Urinary bladder (tissue), 4 donors: ENCODE measurements around the gene GRAMD4. TPM values are rescaled to one million over a fixed set of nuclear protein-coding genes. Genes with fewer than 3 reads are reported as not detected.

Experiments used
- DNase-seq: peaks from one replicate; pipeline ENCODE4 v3.0.0-alpha.2; 2015; ENCODE audit errors: extremely low spot score
- H3K27ac ChIP-seq: one replicate; pipeline ENCODE4 v1.5.1; 2013; ENCODE audit warnings: low read depth, mild to moderate bottlenecking, moderate library complexity
- H3K36me3 ChIP-seq: one replicate; pipeline ENCODE4 v1.6.1; 2013; ENCODE audit warnings: mild to moderate bottlenecking, moderate library complexity; ENCODE audit not compliant: insufficient read depth
- H3K4me1 ChIP-seq: one replicate; pipeline ENCODE4 v1.6.1; 2013; ENCODE audit warnings: mild to moderate bottlenecking, moderate library complexity; ENCODE audit not compliant: insufficient read depth
- H3K4me3 ChIP-seq: one replicate; pipeline ENCODE4 v1.5.1; 2013; ENCODE audit warnings: low read depth, low read length
- WGBS: extraction: QIAGEN DNeasy Blood & Tissue Kit; methylation state at CpG from one replicate; pipeline ENCODE4 v1.1.7; 2013; 5-methylcytosine and 5-hydroxymethylcytosine counted together
- polyA plus RNA-seq: library from polyadenylated mRNA; stranded (reverse); fragments of 200-250 nt; gene quantifications from one replicate; pipeline ENCODE4 v1.2.3, GENCODE V29; 2013
- total RNA-seq: library from RNA; depleted of rRNA; stranded (reverse); fragments of >200 nt; gene quantifications from one replicate; pipeline ENCODE4 v1.2.3, GENCODE V29; 2014
- donor health status: healthy with polysubstance abuse.
- donor health status: healthy.

GRAMD4 gene, protein sequence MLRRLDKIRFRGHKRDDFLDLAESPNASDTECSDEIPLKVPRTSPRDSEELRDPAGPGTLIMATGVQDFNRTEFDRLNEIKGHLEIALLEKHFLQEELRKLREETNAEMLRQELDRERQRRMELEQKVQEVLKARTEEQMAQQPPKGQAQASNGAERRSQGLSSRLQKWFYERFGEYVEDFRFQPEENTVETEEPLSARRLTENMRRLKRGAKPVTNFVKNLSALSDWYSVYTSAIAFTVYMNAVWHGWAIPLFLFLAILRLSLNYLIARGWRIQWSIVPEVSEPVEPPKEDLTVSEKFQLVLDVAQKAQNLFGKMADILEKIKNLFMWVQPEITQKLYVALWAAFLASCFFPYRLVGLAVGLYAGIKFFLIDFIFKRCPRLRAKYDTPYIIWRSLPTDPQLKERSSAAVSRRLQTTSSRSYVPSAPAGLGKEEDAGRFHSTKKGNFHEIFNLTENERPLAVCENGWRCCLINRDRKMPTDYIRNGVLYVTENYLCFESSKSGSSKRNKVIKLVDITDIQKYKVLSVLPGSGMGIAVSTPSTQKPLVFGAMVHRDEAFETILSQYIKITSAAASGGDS
- total RNA-seq = 10.9 TPM
- 13.1 TPM for polyA plus RNA-seq

DNA sequence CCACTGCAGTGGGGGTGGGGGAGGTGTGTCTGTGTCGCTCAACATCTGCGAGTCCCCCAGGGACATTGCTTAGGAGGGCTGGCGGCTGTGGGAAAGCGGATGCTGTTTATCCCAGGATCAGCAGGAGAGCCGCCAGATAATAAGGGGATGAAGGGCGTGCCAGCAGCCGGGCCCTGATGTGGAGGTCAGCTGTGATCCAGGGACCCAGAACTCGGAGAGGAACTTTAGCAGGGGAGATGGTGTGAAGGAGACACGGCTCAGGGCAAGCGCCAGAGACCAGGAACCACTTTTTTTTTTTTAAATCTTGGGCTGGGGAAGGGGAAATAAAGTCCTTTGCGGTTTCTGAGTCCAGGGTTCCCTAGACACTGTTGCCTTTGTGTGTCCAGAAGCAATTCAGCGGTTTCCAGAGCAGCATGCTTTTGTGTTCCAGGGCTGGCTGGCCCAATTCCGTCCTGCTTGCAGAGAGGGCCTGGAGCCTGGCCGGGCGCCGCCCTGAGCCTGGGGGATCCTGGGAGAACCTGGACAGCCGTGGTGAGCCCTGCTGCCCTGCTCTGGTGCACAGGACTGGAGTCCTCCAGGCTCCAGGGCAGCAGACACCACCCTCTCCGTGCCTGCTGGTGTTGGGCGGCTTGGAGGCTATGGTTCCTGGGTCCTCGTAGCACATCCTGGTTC, at the start of gene GRAMD4:
TSS of gene GRAMD4 (plus strand) at position 557 of the 672 bp plus-strand sequence. CDS start 6,414 bp downstream, outside the sequence.
- Histone ChIP-seq H3K4me1 (no peaks in the 10 kb centered on the region), H3K36me3 (no peaks in the 10 kb centered on the region), H3K27ac (peak within 1 kb of the TSS; percentile 64), H3K4me3 (no peak within 1 kb of the TSS)
- no peak for DNase-seq
- 40% methylated on average over 20 of the region's 20 CpGs for WGBS

DNA sequence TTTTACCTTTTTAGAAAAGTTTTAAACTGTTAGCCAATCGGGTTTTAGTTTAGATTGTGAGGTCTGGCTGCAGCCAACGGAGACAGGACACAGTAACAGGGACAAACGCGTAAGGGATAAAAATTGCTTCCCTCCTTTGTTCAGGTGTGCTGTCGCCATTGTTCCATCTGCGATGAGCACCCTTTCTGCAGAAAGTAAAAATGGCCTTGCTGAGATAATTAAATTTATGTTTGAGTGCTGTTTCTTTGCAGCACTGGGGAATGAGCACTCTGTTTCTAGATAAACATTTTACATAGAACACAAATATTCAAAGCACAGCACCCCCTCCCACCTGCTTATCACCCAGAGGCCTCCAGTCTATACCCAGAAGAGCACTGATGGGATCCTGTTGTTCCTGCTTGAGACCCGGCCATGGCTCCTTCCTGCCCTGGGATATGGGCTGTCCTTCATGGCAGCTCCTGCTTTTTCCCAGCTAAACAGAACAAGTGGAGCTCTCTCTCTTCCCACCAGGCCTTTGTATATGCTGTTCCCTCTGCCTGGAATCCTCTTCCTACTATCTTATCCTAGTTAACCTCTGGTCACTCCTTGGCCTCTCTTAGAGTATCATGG, 48.4 kb upstream of the GRAMD4 start:
- Histone ChIP-seq H3K36me3 (no peaks in the 10 kb centered on the region), H3K27ac (no peak overlapping the region), H3K4me3 (no peak overlapping the region), H3K4me1 (no peaks in the 10 kb centered on the region)
- DNase-seq = no peak
- 94% methylated on average over 7 of the region's 7 CpGs for WGBS

DNA sequence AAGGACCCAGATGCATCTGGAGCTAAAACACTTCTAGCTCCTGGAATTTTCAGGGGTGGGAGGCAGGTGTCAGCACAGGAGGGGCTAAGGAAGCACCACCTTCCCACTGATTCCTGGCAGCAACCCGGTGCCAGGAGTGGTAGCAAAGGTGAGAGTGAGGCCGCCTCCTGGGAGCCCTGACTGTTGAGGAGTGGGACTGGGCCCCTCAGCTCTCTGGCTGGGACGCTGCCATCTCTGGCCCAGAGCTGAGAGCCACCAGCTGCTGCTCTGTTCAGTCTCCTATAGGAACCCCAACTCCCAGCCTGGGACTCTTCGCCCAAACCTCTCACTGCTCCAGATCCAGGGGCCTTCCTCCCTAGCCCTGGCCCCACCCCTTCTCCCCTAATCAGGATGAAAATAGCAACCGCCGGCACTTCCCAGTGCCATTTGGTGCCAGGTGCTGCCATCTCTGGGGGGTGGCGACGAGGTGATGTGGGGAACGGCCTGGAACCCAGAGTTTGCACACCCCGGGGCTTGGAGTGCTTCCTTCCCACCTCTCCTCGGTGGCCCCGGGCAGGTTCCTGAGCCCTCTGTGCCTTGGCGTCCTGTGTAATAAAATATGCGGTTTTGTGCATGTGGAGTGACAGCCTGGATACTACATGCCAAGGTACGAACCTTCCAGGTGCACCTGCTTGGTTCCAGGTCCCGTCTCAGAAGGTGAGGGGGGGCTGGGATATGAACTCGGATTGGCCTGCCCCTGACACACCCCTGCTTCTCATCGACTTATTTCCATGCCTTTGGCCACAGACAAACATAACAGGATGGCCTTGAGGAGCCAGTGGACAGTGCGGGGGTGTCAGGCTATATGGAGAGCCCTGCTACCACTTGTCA, 47.0 kb upstream of the GRAMD4 start:
- WGBS = 86% methylated on average over 19 of the region's 19 CpGs
- Histone ChIP-seq H3K4me3 (no peak overlapping the region), H3K4me1 (no peaks in the 10 kb centered on the region), H3K36me3 (no peaks in the 10 kb centered on the region), H3K27ac (no peak overlapping the region)
- no peak for DNase-seq

DNA sequence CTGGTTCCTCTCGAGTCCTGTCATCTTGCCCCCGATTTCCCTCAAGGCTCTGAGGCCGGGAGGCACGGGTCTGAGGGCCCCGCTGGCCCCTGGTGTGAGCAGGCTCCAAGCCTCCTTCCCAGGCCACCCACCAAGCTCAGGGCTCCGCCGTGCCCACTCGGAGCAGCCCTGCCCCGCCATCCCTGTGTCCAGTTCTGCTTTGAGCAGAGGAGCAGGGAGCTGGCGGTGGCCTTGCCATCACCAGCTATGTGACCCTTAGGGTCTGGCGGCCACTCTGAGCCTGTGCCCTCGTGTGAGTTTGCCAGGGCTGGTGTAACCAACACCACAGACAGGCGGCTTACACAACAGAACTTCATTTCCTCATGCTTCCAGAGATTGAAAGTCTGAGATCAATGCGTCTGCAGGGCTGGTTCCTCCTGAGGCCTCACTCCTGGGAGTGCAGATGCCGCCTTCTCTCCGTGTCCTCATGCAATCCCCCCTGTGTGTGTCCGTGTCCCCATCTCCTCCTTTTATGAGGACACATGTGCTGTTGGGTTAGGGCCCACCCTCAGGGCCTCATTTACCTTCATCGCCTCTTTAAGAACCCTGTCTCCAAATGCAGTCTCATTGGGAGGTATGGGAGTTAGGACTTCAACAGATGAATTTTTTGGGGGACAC, 46.3 kb upstream of the GRAMD4 start:
- no peak for DNase-seq
- no peak overlapping the region for H3K4me3 ChIP-seq
- H3K36me3 ChIP-seq = no peaks in the 10 kb centered on the region
- H3K4me1 ChIP-seq = no peaks in the 10 kb centered on the region
- H3K27ac ChIP-seq = no peak overlapping the region
- 83% methylated on average over 18 of the region's 18 CpGs for whole genome bisulfite sequencing

DNA sequence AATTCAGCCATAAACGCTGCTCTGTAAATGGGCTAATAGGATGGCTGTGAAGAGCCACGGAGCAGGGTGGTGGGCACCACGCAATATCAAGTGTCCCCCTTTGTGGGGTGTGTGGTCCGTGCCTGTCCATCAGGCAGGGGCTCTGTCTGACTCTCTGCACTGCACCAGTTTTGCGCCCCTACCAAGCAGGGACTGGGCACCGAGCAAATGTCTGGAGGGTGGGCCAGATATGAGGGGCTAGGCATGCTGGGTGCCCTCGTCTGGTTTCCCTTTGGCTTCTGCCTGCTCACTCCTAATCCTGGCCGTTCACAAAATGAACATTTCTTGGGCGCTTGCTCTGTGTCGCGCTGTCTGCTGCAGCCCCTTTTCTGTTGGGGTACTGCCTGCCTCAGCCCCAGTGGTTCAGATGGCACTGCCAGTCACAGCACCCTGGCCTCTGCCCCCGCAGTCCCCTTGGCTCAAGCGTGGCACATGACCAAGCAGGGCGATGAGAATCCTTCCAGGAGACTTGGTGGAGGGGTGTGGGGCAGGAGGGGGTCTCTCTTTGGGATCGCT, 45.7 kb upstream of the GRAMD4 start:
- no peak overlapping the region for H3K27ac ChIP-seq
- 91% methylated on average over 15 of the region's 15 CpGs for WGBS
- no peaks in the 10 kb centered on the region for H3K36me3 ChIP-seq
- DNase-seq = no peak
- H3K4me1 ChIP-seq = no peaks in the 10 kb centered on the region
- H3K4me3 ChIP-seq = no peak overlapping the region

DNA sequence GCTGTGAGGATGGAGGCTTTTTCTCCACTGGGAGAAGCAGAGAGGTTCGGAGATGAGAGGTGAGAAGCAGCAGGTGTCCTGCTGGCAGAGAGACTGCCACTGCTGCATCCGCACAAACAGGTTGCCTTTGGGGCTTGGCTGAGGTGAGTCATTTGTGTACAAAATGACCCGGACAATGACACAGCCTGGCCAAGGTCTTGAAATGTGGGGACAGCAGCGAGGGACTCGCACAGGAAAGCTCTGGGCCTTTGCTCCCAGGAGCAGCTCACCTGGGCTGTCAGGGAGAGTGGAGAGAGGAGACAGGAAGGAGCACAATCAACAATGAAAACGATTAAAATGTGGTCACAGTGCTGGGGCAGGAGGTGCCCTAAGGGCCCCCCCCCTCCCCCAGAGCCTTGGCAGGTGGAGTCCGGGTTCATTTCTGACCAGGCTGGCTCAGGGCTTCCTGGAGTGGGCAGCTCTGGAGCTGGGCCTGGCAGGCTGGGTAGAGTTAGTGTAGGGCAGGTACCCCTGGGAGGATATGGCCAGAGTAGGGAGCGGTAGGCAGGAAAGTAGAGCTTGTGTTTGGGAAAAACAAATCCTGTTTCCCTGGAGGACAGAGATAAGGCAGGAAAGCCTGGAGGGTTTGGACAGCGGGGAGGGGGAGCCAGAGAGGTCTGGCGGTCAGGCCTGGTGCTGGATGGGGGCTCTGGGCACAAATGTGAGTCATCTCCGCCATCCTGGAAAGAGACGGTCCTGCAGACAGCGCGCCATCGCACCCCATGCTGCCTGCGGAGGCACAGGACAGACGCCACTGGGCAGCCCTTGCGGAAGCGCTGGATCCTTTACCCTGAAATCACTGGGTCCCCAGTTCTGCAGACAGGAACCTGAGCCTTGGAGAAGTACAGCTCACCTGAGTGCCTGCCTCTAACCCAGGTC, 44.9 kb upstream of the GRAMD4 start:
- H3K27ac ChIP-seq = no peak overlapping the region
- 67% methylated on average over 19 of the region's 19 CpGs for WGBS
- no peaks in the 10 kb centered on the region for H3K4me1 ChIP-seq
- H3K4me3 ChIP-seq = no peak overlapping the region
- no peaks in the 10 kb centered on the region for H3K36me3 ChIP-seq
- no peak for DNase-seq

DNA sequence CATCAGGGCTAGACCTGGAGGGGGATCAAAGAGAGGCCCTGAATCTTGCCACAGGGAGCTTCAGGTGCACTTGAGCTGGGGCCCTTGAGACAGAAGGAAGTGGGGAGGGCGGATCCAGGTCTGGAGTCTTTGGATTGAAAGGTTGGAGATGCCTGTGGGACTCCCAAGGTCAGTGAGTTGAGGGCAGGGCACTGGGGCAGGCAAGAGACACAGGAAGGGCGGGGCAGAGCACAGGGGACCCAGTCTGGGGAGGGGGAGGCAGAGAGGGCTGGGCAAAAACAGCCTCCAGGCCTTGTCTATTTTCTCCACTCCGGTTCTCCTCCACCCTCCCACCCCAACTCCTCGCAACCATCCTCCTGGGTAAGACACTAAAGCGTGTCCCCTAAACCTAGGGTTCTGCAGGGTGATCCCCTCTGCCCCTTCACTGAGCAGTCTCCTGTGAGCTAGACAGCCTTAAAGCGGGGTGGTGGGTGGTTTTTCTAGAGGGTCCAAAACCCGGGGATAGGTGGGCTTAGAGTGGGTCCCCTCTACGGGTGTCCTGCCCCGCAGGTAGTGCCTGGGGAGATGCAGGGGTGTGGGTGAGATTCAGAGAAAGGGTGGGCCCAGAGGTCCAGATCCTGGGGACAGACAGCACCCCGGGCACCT, 44.2 kb upstream of the GRAMD4 start:
- no peaks in the 10 kb centered on the region for H3K4me1 ChIP-seq
- no peak for DNase-seq
- no peak overlapping the region for H3K27ac ChIP-seq
- H3K36me3 ChIP-seq = no peaks in the 10 kb centered on the region
- peak overlapping the region; percentile 79 for H3K4me3 ChIP-seq
- 51% methylated on average over 10 of the region's 10 CpGs for WGBS

DNA sequence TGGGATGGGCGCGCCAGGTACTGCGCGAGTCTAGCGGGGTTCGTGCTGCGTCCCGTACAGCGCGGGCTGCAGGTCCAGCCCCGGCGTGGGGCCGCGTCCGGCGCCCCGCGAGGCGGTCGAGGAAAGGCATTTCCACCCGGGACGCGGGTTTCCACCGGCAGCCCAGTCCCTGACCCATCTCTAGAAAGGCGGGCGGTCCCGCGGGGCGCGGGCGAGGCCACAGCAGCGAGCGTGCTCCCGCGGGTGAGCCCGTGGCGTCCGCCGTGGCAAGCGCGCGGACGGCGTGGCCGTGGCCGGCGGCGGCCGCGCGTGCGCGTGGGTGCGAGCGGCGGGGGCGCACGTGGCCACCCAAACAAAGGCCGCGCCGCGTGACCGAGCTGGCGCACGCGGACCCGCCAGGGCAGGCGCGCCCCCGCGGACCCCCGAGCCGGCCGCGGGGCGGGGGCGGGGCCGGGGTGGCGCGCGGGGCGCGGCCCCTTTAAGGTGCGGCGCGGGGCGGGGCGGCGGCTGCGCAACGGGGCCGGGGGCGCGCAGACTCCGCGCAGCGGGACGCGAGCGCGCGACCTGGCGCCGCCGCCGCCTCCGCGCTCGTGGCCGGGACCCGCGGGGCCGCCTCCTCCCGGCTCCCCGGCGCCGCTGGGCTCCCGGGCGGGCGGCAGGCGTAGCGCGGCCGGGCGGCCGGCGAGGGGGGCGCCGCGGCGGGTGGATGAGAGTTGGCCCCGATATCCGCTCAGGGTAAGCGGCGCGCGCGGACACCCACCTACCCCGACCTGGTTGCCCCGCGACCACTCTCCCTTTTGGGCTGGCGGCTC, 43.4 kb upstream of the GRAMD4 start:
- DNase-seq = no peak
- WGBS = 2% methylated on average over 141 of the region's 142 CpGs
- no peaks in the 10 kb centered on the region for H3K4me1 ChIP-seq
- H3K36me3 ChIP-seq = no peaks in the 10 kb centered on the region
- peak overlapping the region; percentile 79 for H3K4me3 ChIP-seq
- H3K27ac ChIP-seq = no peak overlapping the region

DNA sequence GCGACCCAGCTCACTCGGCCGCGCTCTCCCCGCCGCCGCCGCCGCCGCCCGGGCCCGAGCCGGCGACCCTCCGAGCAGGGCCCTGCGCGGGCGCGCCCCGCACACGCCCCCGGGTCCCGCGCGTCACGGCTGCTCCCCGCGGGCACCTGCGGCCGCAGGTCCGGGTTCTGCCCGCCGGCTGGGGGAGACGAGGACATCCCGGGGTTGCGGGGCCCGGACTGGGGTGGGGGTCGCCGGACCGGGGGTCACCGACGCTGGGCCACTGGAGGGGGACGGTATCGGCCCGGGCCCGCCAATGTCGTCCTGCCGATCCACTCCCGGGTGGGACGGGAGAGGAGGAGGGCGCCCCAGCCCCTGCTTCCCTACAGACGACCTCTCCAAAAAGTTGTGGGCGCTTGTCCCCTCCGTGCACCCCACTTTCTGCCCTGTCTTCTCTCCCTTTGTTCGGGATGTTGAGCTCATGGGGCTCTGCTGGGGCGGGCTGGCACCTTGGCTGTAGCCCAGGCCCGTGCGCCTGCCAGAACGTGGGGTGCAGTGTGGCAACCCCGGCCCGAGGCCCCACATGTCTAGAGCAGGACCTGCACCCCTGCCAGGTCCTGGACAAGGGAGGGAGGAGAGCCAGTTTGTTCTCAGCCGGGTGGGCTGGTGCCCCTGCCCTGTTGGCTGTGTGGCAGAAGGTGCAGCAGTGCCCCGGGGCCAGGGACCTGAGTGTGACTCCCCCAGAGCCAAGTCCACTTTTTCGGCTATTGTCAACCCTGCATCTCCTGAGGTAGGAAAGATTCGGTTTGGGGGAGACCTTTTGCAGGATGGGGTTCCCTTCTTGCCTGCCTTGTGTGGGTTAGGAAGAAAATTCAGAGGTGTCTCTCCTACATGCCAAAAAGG, 42.6 kb upstream of the GRAMD4 start:
- 5% methylated on average over 63 of the region's 65 CpGs for WGBS
- Histone ChIP-seq H3K4me3 (peak overlapping the region; percentile 79), H3K4me1 (no peaks in the 10 kb centered on the region), H3K27ac (no peak overlapping the region), H3K36me3 (no peaks in the 10 kb centered on the region)
- no peak for DNase-seq

DNA sequence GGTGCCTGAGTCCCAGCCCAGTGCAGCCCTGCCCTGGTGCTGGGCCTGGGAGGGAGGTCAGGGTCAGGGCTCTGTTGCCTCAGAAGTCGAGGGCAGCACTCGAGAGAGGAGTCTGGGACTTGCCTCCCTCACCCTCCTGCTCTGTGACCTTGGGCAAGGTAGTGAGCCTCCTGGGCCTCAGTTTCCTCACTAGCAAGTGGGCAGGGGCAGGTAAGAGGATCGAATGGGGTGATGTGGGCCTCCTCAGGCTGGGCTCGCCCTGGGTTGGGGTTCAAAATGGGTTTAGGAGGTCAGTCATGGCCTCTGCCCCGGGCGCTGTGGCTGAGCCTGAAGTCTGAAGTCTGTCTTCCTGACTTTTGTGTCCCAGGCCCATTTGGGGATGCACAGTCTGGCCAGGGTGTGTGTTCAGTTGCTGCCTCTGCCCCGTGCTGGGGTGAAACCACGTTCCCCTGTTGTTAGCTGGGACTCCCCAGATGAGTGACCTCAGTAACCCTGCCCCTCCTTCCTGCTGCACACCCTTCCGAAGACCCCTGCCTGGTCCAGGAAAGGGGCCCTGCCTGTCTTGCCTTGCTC, 41.8 kb upstream of the GRAMD4 start:
- no peaks in the 10 kb centered on the region for H3K4me1 ChIP-seq
- no peak for DNase-seq
- WGBS = 58% methylated on average over 9 of the region's 9 CpGs
- no peaks in the 10 kb centered on the region for H3K36me3 ChIP-seq
- no peak overlapping the region for H3K4me3 ChIP-seq
- H3K27ac ChIP-seq = no peak overlapping the region
